Urinary bladder (tissue), 4 donors: ENCODE data around the gene SH3RF3. TPM values are rescaled to one million over a fixed set of nuclear protein-coding genes. Genes with fewer than 3 reads are reported as not detected.
A peak's percentile ranks its signal among the peaks of the same experiment; 100 is the strongest.

Experiments used
- DNase-seq: peaks from one replicate; pipeline ENCODE4 v3.0.0-alpha.2; 2015; ENCODE audit errors: extremely low spot score
- H3K27ac ChIP-seq: one replicate; pipeline ENCODE4 v1.5.1; 2013; ENCODE audit warnings: low read depth, mild to moderate bottlenecking, moderate library complexity
- H3K36me3 ChIP-seq: one replicate; pipeline ENCODE4 v1.6.1; 2013; ENCODE audit warnings: mild to moderate bottlenecking, moderate library complexity; ENCODE audit not compliant: insufficient read depth
- H3K4me1 ChIP-seq: one replicate; pipeline ENCODE4 v1.6.1; 2013; ENCODE audit warnings: mild to moderate bottlenecking, moderate library complexity; ENCODE audit not compliant: insufficient read depth
- H3K4me3 ChIP-seq: one replicate; pipeline ENCODE4 v1.5.1; 2013; ENCODE audit warnings: low read depth, low read length
- WGBS: extraction: QIAGEN DNeasy Blood & Tissue Kit; methylation state at CpG from one replicate; pipeline ENCODE4 v1.1.7; 2013; 5-methylcytosine and 5-hydroxymethylcytosine counted together
- polyA plus RNA-seq: library from polyadenylated mRNA; stranded (reverse); fragments of 200-250 nt; gene quantifications from one replicate; pipeline ENCODE4 v1.2.3, GENCODE V29; 2013
- total RNA-seq: library from RNA; depleted of rRNA; stranded (reverse); fragments of >200 nt; gene quantifications from one replicate; pipeline ENCODE4 v1.2.3, GENCODE V29; 2014
- donor health status: healthy with polysubstance abuse.
- donor health status: healthy.

SH3RF3 gene
- total RNA-seq, result 3.6 TPM
- 12.6 TPM for polyA plus RNA-seq

- under 1% methylated on average over 85 of the region's 85 CpGs for WGBS
- no peaks in the 10 kb centered on the region for H3K4me1 ChIP-seq
- DNase-seq, result no peak
- peak within 1 kb of the TSS; percentile 75 for H3K4me3 ChIP-seq
- H3K27ac ChIP-seq, result peak within 1 kb of the TSS; percentile 62
- no peaks in the 10 kb centered on the region for H3K36me3 ChIP-seq
Observed at GRCh38 chr2:109128616-109129355, at the start of gene SH3RF3. SH3RF3 (plus strand) TSS chr2:109129205.

GRCh38 chr2:109079590-109079989 is 49.4 kb upstream of the SH3RF3 start:
- 76% methylated on average over 6 of the region's 6 CpGs for WGBS

GRCh38 chr2:109080109-109080508 is 48.9 kb upstream of the SH3RF3 start:
- Histone ChIP-seq H3K4me1 (no peaks in the 10 kb centered on the region), H3K27ac (no peak overlapping the region), H3K4me3 (no peak overlapping the region), H3K36me3 (no peaks in the 10 kb centered on the region)
- no peak for DNase-seq
- WGBS, result 78% methylated on average over 6 of the region's 6 CpGs

More at GRCh38 chr2:109079590-109079989, 49.4 kb upstream of the SH3RF3 start:
- H3K36me3 ChIP-seq, result no peaks in the 10 kb centered on the region
- no peak overlapping the region for H3K4me3 ChIP-seq
- no peak overlapping the region for H3K27ac ChIP-seq
- no peaks in the 10 kb centered on the region for H3K4me1 ChIP-seq
- no peak for DNase-seq

GRCh38 chr2:109080757-109081156 is 48.2 kb upstream of the SH3RF3 start:
- H3K27ac ChIP-seq, result no peak overlapping the region
- 69% methylated on average over 3 of the region's 3 CpGs for WGBS
- H3K4me1 ChIP-seq, result no peaks in the 10 kb centered on the region
- no peaks in the 10 kb centered on the region for H3K36me3 ChIP-seq
- H3K4me3 ChIP-seq, result no peak overlapping the region
- no peak for DNase-seq

- DNase-seq, result no peak
- H3K36me3 ChIP-seq, result no peaks in the 10 kb centered on the region
- H3K4me1 ChIP-seq, result no peaks in the 10 kb centered on the region
- WGBS, result 71% methylated on average over 8 of the region's 8 CpGs
- no peak overlapping the region for H3K4me3 ChIP-seq
- no peak overlapping the region for H3K27ac ChIP-seq
Observed at GRCh38 chr2:109081374-109081773, 47.6 kb upstream of the SH3RF3 start.

- Histone ChIP-seq H3K4me3 (no peak overlapping the region), H3K4me1 (no peaks in the 10 kb centered on the region), H3K36me3 (no peaks in the 10 kb centered on the region), H3K27ac (no peak overlapping the region)
- 79% methylated on average over 4 of the region's 4 CpGs for WGBS
- DNase-seq, result no peak
Observed at GRCh38 chr2:109083771-109084170, 45.2 kb upstream of the SH3RF3 start.

GRCh38 chr2:109084341-109084740 is 44.7 kb upstream of the SH3RF3 start:
- WGBS, result 93% methylated on average over 3 of the region's 3 CpGs
- no peak for DNase-seq
- Histone ChIP-seq H3K36me3 (no peaks in the 10 kb centered on the region), H3K4me3 (no peak overlapping the region), H3K4me1 (no peaks in the 10 kb centered on the region), H3K27ac (no peak overlapping the region)

- WGBS, result 81% methylated on average over 11 of the region's 11 CpGs
- no peak for DNase-seq
- H3K27ac ChIP-seq, result no peak overlapping the region
- no peaks in the 10 kb centered on the region for H3K4me1 ChIP-seq
- no peaks in the 10 kb centered on the region for H3K36me3 ChIP-seq
- H3K4me3 ChIP-seq, result no peak overlapping the region
Observed at GRCh38 chr2:109085912-109086742, 42.9 kb upstream of the SH3RF3 start.

GRCh38 chr2:109086743-109087020 is 42.3 kb upstream of the SH3RF3 start:
- Histone ChIP-seq H3K4me3 (no peak overlapping the region), H3K4me1 (no peaks in the 10 kb centered on the region), H3K27ac (no peak overlapping the region), H3K36me3 (no peaks in the 10 kb centered on the region)
- WGBS, result 95% methylated on average over 2 of the region's 2 CpGs
- no peak for DNase-seq

- Histone ChIP-seq H3K27ac (no peak overlapping the region), H3K4me1 (no peaks in the 10 kb centered on the region), H3K36me3 (no peaks in the 10 kb centered on the region), H3K4me3 (no peak overlapping the region)
- DNase-seq, result no peak
- 93% methylated on average over 11 of the region's 11 CpGs for WGBS
Observed at GRCh38 chr2:109087055-109087663, 41.8 kb upstream of the SH3RF3 start.

- no peak overlapping the region for H3K27ac ChIP-seq
- H3K4me3 ChIP-seq, result no peak overlapping the region
- no peak for DNase-seq
- no peaks in the 10 kb centered on the region for H3K36me3 ChIP-seq
- H3K4me1 ChIP-seq, result no peaks in the 10 kb centered on the region
- WGBS, result 79% methylated on average over 4 of the region's 4 CpGs
Observed at GRCh38 chr2:109089602-109090300, 39.3 kb upstream of the SH3RF3 start.

- WGBS, result 92% methylated on average over 4 of the region's 4 CpGs
- H3K27ac ChIP-seq, result no peak overlapping the region
- no peaks in the 10 kb centered on the region for H3K4me1 ChIP-seq
- no peaks in the 10 kb centered on the region for H3K36me3 ChIP-seq
- H3K4me3 ChIP-seq, result no peak overlapping the region
- DNase-seq, result no peak
Observed at GRCh38 chr2:109091526-109091925, 37.5 kb upstream of the SH3RF3 start.

- 95% methylated on average over 3 of the region's 3 CpGs for WGBS
- no peak for DNase-seq
- H3K36me3 ChIP-seq, result no peaks in the 10 kb centered on the region
- H3K4me1 ChIP-seq, result no peaks in the 10 kb centered on the region
- H3K4me3 ChIP-seq, result no peak overlapping the region
- no peak overlapping the region for H3K27ac ChIP-seq
Observed at GRCh38 chr2:109094144-109094543, 34.9 kb upstream of the SH3RF3 start.
